ENCODE measurements around the gene KLK1. TPM values are rescaled to one million over a fixed set of nuclear protein-coding genes. Genes with fewer than 3 reads are reported as not detected.
"Not testable (repeated sequence)": the region's sequence is repeated elsewhere in the genome, so short reads cannot be mapped to it uniquely, and the experiment has no call there.

The KLK1 gene
- total RNA-seq, 2 experiments from 2014 or later: 1.4 to 2.7 TPM

- ATAC-seq (ENCODE audit: low read depth) (no peak), DNase-seq (no peak)
- Mint-ChIP-seq H3K4me1 (peaks cover 2% of the 10 kb centered on the region), H3K27ac (no peak overlapping the region), H3K27me3 (no peaks in the 10 kb centered on the region), H3K36me3 (no peaks in the 10 kb centered on the region), H3K9me3 (no peaks in the 10 kb centered on the region), H3K4me3 (no peak overlapping the region)
- POLR2A ChIA-PET: interaction anchor here (0.9 to 1.4 kb wide), 3 partner anchors 11 to 131 kb away, joined by 3 read pairs; no protein-coding TSS in a partner anchor
These were observed 32.6 kb downstream of the KLK1 start for GRCh38 chr19:50790922-50791467.

- Mint-ChIP-seq H3K36me3 (no peaks in the 10 kb centered on the region), H3K4me3 (no peak within 1 kb of the TSS), H3K27me3 (no peaks in the 10 kb centered on the region), H3K9me3 (no peaks in the 10 kb centered on the region), H3K27ac (no peak within 1 kb of the TSS), H3K4me1 (peaks cover 2% of the 10 kb centered on the region)
- DNase-seq (no peak), ATAC-seq (ENCODE audit: low read depth) (no peak)
- POLR2A ChIA-PET: no interaction called here
These were observed 33.2 kb downstream of the KLK1 start, which contains the start of gene ACP4 for GRCh38 chr19:50790396-50790795. TSS of gene ACP4 (plus strand) at chr19:50790415. CDS start at chr19:50790415, 0 bp downstream.

- Mint-ChIP-seq H3K4me3 (no peak overlapping the region), H3K4me1 (no peaks in the 10 kb centered on the region), H3K36me3 (no peaks in the 10 kb centered on the region), H3K9me3 (no peaks in the 10 kb centered on the region), H3K27ac (no peak overlapping the region), H3K27me3 (peaks cover 7% of the 10 kb centered on the region)
- POLR2A ChIA-PET: no interaction called here
- DNase-seq (no peak), ATAC-seq (ENCODE audit: low read depth) (peak; percentile 17)
These were observed 38.3 kb downstream of the KLK1 start for GRCh38 chr19:50785329-50785728.

DNA sequence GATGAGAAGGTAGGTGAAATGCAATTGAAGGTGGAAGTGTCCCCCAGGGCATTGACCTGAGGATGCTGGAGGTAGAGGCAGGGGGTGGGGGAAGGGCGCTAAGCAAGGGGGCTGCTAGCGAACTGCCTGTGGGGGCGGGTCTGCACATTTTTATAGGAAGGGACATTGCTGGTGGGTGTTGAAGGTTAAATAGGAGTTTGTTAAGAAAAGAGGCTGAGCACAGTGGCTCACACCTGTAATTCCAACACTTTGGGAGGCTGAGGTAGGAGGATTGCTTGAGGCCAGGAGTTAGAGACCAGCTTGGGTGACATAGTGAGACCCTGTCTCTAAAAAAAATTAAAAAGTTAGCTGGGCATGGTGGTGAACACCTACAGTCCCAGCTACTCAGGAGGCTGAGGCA is 38.9 kb downstream of the KLK1 start:
- H3K27me3 Mint-ChIP-seq: peaks cover 12% of the 10 kb centered on the region
- POLR2A ChIA-PET: interaction anchor here (0.6 to 0.7 kb wide), 2 partner anchors 274 to 432 kb away, joined by 4 read pairs; partner anchors contain the start of gene JOSD2
- no peaks in the 10 kb centered on the region for H3K9me3 Mint-ChIP-seq

DNA sequence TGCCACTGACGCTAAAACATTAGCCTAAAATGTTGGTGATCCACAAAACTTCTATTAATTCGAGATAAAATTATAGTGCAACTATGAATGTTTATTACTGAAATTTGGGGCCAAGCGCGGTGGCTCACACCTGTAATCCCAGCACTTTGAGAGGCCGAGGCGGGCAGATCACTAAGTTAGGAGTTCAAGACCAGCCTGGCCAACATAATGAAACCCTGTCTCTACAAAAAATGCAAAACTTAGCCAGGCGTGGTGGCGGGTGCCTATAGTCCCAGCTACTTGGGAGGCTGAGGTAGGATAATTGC is 39.8 kb downstream of the KLK1 start:
- H3K27me3 Mint-ChIP-seq: peaks cover 21% of the 10 kb centered on the region
- H3K36me3 Mint-ChIP-seq; DNase-seq; ATAC-seq (ENCODE audit: low read depth); POLR2A ChIA-PET; H3K4me3 Mint-ChIP-seq; H3K27ac Mint-ChIP-seq; H3K9me3 Mint-ChIP-seq; H3K4me1 Mint-ChIP-seq: not testable (repeated sequence)

More for the DNA sequence above, 38.9 kb downstream of the KLK1 start:
- no peak for DNase-seq
- H3K36me3 Mint-ChIP-seq: no peaks in the 10 kb centered on the region
- no peak for ATAC-seq (ENCODE audit: low read depth)
- no peak overlapping the region for H3K27ac Mint-ChIP-seq
- H3K4me1 Mint-ChIP-seq: no peaks in the 10 kb centered on the region
- no peak overlapping the region for H3K4me3 Mint-ChIP-seq

- Mint-ChIP-seq H3K27ac (no peak overlapping the region), H3K4me1 (peaks cover 4% of the 10 kb centered on the region), H3K27me3 (peaks cover 44% of the 10 kb centered on the region), H3K4me3 (no peak overlapping the region), H3K9me3 (no peaks in the 10 kb centered on the region), H3K36me3 (no peaks in the 10 kb centered on the region)
- ATAC-seq (ENCODE audit: low read depth) (no peak), DNase-seq (no peak)
- POLR2A ChIA-PET: interaction anchor here (0.6 to 0.7 kb wide), 2 partner anchors 110 to 836 kb away, joined by 5 read pairs; no protein-coding TSS in a partner anchor
These were observed 42.7 kb downstream of the KLK1 start for GRCh38 chr19:50780753-50781435.

DNA sequence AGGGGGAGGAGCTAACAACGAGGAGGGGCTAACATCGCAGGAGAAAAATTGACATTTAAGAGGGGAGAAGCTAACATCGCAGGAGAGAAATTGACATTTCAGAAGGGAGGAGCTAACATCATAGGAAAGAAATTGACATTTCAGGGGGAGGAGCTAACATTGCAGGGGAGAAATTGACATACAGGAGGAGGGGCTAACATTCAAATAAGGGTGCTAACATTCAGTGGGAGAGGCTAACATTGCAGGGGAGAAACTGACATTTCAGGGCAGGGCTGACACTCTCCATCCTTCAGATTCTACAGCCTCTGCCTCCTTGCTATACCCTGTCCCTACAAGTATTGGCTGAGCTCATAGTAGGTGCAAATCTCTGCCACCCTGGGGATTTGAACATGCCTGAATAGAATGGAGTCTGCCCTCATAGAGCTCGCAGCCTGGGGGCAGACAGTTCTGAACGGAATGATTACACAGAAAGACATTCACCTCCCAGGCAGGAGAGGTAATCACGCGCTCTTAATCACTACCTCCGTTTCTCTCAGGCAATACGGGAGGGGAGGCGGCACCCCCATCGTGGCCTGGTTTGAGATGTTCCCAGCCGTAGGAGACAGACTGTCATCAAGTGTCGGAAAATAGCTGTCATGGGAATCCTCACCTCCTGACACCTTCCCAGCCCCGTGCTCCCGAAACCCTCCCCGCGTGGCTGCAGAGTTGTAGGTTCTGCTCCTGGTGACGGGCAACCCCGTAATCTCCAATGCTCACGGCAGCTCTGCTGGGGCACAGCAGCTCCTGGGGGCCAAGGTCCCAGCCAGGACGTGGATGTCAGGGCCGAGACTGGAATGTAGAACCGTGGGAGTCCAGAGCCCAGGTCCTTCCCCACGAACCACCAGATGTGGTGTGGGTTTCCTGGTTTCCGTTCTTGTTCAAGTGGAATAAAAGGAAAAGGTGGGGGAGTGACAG is 43.8 kb downstream of the KLK1 start:
- peaks cover 4% of the 10 kb centered on the region for H3K4me1 Mint-ChIP-seq
- H3K9me3 Mint-ChIP-seq: no peaks in the 10 kb centered on the region
- no peaks in the 10 kb centered on the region for H3K36me3 Mint-ChIP-seq
- H3K27ac Mint-ChIP-seq: no peak overlapping the region
- H3K4me3 Mint-ChIP-seq: no peak overlapping the region
- ATAC-seq (ENCODE audit: low read depth): no peak
- no peak for DNase-seq
- peaks cover 52% of the 10 kb centered on the region for H3K27me3 Mint-ChIP-seq
- POLR2A ChIA-PET: interaction anchor here (0.9 kb wide), 1 partner anchor 12 kb away, joined by 3 read pairs; no protein-coding TSS in a partner anchor

DNA sequence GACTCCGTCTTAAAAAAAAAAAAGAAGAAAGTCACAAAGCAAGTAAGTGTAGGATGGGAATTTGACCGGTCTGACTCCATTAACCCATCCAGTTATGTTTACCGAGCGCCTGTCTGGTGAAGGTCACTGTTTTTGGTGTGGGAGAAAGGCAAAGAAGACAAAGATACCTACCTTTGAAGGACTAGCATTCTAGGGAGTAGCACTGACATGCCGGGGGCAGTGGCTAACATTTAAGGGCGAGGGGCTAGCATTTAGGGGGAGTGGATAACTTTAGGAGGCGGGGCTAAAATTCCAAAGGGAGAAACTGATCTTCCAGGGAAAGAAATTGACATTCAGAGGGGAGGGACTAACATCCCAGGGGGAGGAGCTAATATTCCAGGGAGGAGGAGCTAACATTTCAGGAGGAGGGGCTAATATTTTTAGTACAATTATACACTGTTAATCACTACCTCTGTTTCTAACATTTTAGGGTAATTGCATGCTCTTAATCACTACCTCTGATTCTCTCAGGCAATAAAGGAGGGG is 44.6 kb downstream of the KLK1 start:
- H3K9me3 Mint-ChIP-seq: no peaks in the 10 kb centered on the region
- peaks cover 52% of the 10 kb centered on the region for H3K27me3 Mint-ChIP-seq
- no peaks in the 10 kb centered on the region for H3K36me3 Mint-ChIP-seq
- H3K4me1 Mint-ChIP-seq: peaks cover 4% of the 10 kb centered on the region
- no peak for ATAC-seq (ENCODE audit: low read depth)
- DNase-seq: no peak
- POLR2A ChIA-PET: no interaction called here
- H3K27ac Mint-ChIP-seq: no peak overlapping the region
- no peak overlapping the region for H3K4me3 Mint-ChIP-seq

DNA sequence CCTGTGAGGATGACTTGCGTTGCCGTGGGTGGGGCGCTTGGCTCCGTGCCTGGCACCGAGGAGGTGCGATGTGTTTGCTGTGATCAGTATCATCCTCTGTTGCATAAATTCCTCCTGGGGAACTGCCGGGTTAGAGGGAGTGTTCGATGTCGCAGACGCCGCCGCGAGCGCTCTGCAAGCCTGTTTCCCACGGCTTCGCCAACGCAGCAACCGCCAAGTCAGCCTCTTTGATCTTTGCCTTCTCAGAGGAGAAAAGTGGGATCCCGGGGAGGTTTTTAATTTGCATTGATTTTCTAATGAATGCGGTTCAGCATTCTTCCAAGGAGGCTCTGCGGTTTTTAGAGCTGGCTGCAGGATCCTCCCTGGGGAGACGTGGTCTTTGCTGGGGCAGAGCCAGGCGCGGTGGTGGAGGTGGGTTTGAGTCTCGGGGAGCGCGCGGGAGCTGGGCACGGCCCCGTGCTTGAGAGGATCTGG is 45.7 kb downstream of the KLK1 start:
- POLR2A ChIA-PET: interaction anchor here (1.0 kb wide), 1 partner anchor 53 kb away, joined by 4 read pairs; no protein-coding TSS in a partner anchor
- Mint-ChIP-seq H3K4me3 (no peak overlapping the region), H3K27me3 (peaks cover 55% of the 10 kb centered on the region)

DNA sequence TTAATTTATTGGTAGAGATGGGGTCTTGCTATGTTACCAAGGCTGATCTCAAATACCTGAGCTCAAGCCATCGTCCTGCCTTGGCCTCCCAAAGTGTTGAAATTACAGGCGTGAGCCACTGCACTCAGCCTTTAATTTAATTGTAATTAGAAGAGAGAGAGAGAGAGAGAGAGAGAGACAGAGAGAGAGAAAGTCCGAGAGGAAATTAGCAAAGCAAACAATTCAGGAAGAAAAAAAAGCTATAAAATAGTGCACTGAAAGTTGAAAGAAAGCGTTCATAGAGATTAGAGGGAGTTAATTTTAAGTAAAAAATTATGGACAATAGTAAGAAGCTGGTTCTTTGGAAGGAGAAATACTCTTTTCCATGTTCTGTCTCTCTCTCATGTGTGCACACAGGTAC is 46.3 kb downstream of the KLK1 start:
- peaks cover 55% of the 10 kb centered on the region for H3K27me3 Mint-ChIP-seq

More for the DNA sequence above, 45.7 kb downstream of the KLK1 start:
- Mint-ChIP-seq H3K9me3 (no peaks in the 10 kb centered on the region), H3K4me1 (peaks cover 4% of the 10 kb centered on the region), H3K36me3 (no peaks in the 10 kb centered on the region), H3K27ac (no peak overlapping the region)
- ATAC-seq (ENCODE audit: low read depth) (no peak), DNase-seq (no peak)

GRCh38 chr19:50776131-50776530 is 47.5 kb downstream of the KLK1 start:
- Mint-ChIP-seq H3K36me3 (no peaks in the 10 kb centered on the region), H3K27ac (no peak overlapping the region), H3K27me3 (peaks cover 55% of the 10 kb centered on the region), H3K4me3 (no peak overlapping the region), H3K9me3 (no peaks in the 10 kb centered on the region), H3K4me1 (peaks cover 4% of the 10 kb centered on the region)
- DNase-seq: no peak
- POLR2A ChIA-PET: no interaction called here
- no peak for ATAC-seq (ENCODE audit: low read depth)

More for the DNA sequence above, 46.3 kb downstream of the KLK1 start:
- DNase-seq (no peak), ATAC-seq (ENCODE audit: low read depth) (no peak)
- no peaks in the 10 kb centered on the region for H3K9me3 Mint-ChIP-seq
- no peak overlapping the region for H3K27ac Mint-ChIP-seq
- H3K4me1 Mint-ChIP-seq: peaks cover 4% of the 10 kb centered on the region
- H3K36me3 Mint-ChIP-seq: no peaks in the 10 kb centered on the region
- H3K4me3 Mint-ChIP-seq: no peak overlapping the region
- POLR2A ChIA-PET: interaction anchor here (1.0 kb wide), 1 partner anchor 52 kb away, joined by 4 read pairs; no protein-coding TSS in a partner anchor

DNA sequence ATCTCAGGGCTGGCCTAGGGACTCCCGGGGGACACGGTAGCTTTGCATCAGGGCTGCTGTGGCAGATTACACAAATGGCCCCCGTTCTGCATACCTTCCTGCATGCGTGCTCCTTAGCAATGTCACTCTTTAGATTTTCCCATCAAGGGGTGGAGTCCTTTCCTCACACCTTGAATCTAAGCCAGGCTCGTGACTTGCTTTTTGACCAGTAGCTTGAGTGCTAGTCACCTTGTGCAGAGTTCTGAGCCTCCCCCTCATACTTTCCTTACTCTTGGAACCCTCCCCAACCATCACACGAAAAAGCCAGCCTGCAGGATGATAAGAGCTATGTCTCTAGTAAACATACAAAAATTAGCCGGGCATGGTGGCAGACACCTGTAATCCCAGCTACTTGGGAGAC is 50.1 kb downstream of the KLK1 start:
- H3K9me3 Mint-ChIP-seq; H3K4me1 Mint-ChIP-seq; POLR2A ChIA-PET; H3K4me3 Mint-ChIP-seq; ATAC-seq (ENCODE audit: low read depth); H3K36me3 Mint-ChIP-seq; DNase-seq; H3K27ac Mint-ChIP-seq: not testable (repeated sequence)
- peaks cover 36% of the 10 kb centered on the region for H3K27me3 Mint-ChIP-seq

DNA sequence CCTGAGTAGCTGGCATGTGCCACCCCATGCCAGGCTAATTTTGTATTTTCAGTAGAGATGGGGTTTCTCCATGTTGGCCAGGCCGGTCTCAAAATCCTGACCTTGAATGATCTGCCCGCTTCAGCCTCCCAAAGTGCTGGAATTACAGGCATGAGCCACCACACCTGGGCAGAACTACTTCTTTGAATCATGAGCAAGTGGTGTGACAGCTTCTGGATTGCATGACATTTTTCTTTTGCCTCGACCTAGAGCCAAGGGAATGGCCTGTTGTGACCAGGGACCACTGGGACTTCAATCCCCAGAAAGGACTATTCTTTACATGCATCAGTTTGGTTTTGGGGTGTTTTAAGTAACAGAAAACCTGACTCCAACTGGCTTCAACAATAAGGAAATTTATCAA is 50.7 kb downstream of the KLK1 start:
- H3K36me3 Mint-ChIP-seq; DNase-seq; H3K9me3 Mint-ChIP-seq; H3K4me1 Mint-ChIP-seq; POLR2A ChIA-PET; H3K4me3 Mint-ChIP-seq; ATAC-seq (ENCODE audit: low read depth); H3K27ac Mint-ChIP-seq: not testable (repeated sequence)
- H3K27me3 Mint-ChIP-seq: peaks cover 36% of the 10 kb centered on the region
